ENCODE data around the gene TRMT6. TPM values are rescaled to one million over a fixed set of nuclear protein-coding genes. Genes with fewer than 3 reads are reported as not detected.

The TRMT6 gene
- total and polyA plus RNA-seq, 10 donors, result 8.5 to 15.2 (median 10.9) TPM

DNA sequence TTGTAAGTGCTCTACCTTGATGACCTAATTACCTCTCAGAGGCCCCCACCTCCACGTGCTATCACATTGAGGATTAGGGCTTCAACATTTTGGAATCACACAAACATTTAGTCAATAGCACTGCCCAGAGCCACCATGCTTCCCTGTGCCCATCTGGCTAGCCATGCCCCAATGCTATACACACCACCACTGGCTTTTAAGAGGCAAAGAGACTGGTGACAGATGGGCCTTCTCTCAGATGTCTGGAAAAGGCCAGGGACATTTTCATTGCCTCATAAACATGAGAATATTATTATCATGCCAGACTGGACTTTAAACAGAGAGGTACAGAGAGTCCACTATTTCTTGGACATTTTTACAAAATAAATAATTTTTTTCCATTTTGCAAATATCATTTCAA is 29.8 kb downstream of the TRMT6 start:
- Histone ChIP-seq H3K4me1 (peaks cover 0 to 7% (median 0%) of the 10 kb centered on the region in 6 donors), H3K36me3 (no peaks in the 10 kb centered on the region), H3K9me3 (no peaks in the 10 kb centered on the region), H3K27me3 (replicated peaks in 1 of 7) (peaks cover 0 to 2% (median 0%) of the 10 kb centered on the region in 7 donors), H3K4me3 (no peak overlapping the region), H3K27ac (no peak overlapping the region)
- intact Hi-C loops (cut with DNase I; ENCODE audit: low total_unique reads), result no loop called here
- 42 to 65% (median 63%) methylated on average over 1 of the region's 1 CpG for WGBS, 5 donors
- no peak for DNase-seq
- TF ChIP-seq, protein P1, sequence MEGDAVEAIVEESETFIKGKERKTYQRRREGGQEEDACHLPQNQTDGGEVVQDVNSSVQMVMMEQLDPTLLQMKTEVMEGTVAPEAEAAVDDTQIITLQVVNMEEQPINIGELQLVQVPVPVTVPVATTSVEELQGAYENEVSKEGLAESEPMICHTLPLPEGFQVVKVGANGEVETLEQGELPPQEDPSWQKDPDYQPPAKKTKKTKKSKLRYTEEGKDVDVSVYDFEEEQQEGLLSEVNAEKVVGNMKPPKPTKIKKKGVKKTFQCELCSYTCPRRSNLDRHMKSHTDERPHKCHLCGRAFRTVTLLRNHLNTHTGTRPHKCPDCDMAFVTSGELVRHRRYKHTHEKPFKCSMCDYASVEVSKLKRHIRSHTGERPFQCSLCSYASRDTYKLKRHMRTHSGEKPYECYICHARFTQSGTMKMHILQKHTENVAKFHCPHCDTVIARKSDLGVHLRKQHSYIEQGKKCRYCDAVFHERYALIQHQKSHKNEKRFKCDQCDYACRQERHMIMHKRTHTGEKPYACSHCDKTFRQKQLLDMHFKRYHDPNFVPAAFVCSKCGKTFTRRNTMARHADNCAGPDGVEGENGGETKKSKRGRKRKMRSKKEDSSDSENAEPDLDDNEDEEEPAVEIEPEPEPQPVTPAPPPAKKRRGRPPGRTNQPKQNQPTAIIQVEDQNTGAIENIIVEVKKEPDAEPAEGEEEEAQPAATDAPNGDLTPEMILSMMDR (IDR thresholded peaks at IDR 0.05 in 8 of 11, conservative IDR thresholded peaks at IDR 0.05 in 3 of 11), result no peak
- TF ChIP-seq POLR2AphosphoS5 (IDR thresholded peaks at IDR 0.05) (no peak), POLR2A (IDR thresholded peaks at IDR 0.05) (no peak)

DNA sequence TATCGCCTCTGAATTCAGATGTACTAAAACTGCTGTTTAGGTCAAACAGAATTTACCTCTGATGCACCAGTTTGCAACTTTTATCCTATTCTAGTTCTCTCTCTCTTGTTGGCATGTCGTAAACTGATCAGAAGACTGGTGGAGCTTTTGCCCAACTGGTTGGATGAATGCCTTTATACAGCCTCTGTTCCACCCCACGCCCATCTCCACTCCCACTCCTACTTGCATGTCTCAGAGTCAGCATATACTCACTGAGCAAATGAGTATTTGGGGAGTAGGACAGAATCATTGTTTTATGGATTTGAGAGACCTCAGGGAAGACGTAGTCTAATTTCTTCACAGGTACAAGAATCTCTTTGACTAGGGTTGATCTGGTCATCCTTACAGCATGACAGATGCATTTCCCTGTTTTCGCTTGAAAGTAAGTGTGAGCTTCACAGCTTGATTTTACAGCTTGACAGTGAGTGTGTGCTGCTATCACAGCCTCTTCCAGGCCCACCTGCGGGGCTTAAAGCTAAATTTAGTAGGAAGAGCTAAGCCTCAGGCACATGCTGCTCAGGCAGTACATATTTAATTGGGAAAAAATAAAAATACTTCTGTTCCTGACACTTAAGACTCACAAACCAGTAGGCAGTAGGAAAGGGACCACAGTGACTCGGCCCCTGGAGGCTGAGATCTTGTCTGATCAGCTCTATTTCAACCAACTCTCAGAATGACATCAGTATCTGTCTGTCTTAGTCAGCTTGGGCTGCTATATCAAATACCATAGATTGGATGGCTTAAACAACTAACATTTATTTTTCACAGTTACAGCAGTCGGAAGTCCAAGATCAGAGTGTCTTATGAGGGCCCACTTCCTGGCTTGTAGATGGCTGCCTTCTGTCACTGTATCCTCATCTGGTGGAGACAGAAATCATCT is 30.4 kb downstream of the TRMT6 start:
- Histone ChIP-seq H3K27me3 (replicated peaks in 1 of 7) (peaks cover 0 to 4% (median 0%) of the 10 kb centered on the region in 7 donors), H3K27ac (no peak overlapping the region), H3K4me1 (peaks cover 0 to 7% (median 0%) of the 10 kb centered on the region in 6 donors), H3K9me3 (no peaks in the 10 kb centered on the region), H3K4me3 (no peak overlapping the region), H3K36me3 (no peaks in the 10 kb centered on the region)
- intact Hi-C loops (cut with DNase I; ENCODE audit: low total_unique reads), result no loop called here
- no peak for TF ChIP-seq POLR2A (IDR thresholded peaks at IDR 0.05)
- TF ChIP-seq, protein P1 (IDR thresholded peaks at IDR 0.05 in 8 of 11, conservative IDR thresholded peaks at IDR 0.05 in 3 of 11), result no peak
- no peak for TF ChIP-seq POLR2AphosphoS5 (IDR thresholded peaks at IDR 0.05)
- 70 to 84% (median 80%) methylated on average over 8 of the region's 8 CpGs for WGBS, 5 donors
- DNase-seq, result no peak

DNA sequence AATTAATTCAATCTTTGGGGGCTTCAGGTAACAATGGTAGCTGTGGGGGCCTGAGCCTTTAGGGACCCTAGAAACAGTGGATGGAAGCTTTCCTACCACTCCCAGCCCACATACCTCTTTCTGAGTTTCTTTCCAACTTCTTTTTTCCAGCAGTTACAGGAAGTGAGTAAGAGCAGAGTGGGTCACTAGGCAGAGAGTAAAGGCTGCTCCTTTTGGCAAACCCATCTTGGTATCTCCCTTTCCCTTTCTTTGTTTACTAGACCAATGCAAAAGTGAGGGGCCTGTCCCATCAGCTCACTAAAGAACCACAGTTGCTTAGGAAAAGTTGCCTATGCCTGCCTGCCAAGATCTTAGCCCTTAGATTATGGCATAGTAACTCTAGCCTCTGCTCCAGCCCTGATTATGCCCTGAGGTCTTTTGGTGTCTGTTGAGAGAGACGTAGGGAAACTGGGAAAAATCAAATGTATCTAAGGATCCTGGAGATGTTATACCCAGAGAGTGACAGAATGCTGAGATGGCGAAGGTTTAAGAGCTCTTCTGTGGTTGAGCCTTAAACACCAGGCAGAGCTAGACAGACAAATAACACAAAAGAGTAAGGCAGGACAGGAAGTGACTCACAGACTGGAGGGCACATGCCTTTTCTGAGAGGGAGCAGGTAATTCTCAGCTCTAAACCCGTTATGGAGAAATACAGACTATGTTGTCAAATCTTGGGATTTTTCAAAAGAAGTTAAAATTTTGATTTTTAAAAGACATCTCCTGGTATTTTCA is 31.3 kb downstream of the TRMT6 start:
- TF ChIP-seq, protein P1 (IDR thresholded peaks at IDR 0.05 in 8 of 11, conservative IDR thresholded peaks at IDR 0.05 in 3 of 11), result no peak
- TF ChIP-seq POLR2A (IDR thresholded peaks at IDR 0.05) (no peak), POLR2AphosphoS5 (IDR thresholded peaks at IDR 0.05) (no peak)
- intact Hi-C loops (cut with DNase I; ENCODE audit: low total_unique reads), result no loop called here
- WGBS, 5 donors, result 28 to 33% (median 31%) methylated on average over 3 of the region's 3 CpGs

More for the DNA sequence above, 31.3 kb downstream of the TRMT6 start:
- DNase-seq, result no peak
- peaks cover 0 to 7% (median 0%) of the 10 kb centered on the region in 6 donors for H3K4me1 ChIP-seq
- no peak overlapping the region for H3K27ac ChIP-seq
- no peak overlapping the region for H3K4me3 ChIP-seq
- H3K27me3 ChIP-seq (replicated peaks in 1 of 7), result peaks cover 0 to 4% (median 0%) of the 10 kb centered on the region in 7 donors
- no peaks in the 10 kb centered on the region for H3K36me3 ChIP-seq
- H3K9me3 ChIP-seq, result no peaks in the 10 kb centered on the region

All from spleen (tissue), 11 donors.